ENCODE results near the gene GALNT2. TPM values are rescaled to one million over a fixed set of nuclear protein-coding genes. Genes with fewer than 3 reads are reported as not detected.
A peak's percentile ranks its signal among the peaks of the same experiment; 100 is the strongest.

Gene GALNT2
- total and polyA plus RNA-seq, 9 of the 15 experiments (the other 6 are each of a cell fraction or from before 2014, with no cell fraction given), result 1.6 to 106 (median 51.9) TPM

DNA sequence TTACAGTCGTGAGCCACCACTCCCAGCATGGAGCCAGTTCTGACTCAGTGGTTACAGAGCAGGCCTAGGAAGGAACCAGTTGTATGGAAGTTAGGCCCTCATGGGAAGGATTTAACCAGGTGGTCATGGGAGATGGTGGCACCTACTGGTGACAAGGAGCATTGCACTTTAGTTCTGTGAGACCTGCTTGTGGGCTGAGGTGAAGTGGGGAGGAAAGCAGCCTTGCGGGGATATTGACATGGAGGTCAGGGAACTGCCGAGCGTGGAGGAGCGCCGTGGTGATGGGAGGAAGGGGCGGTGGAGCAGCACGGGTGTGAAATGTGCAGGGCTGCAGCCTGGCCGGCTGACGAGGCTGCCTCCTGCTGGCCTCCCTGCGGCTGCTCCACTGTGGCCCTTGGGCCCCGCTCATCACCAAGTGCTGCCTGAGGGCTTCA, 100.4 kb downstream of the GALNT2 start (continued):
- TF ChIP-seq ZNF184 (CRISPR knock-in tag; IDR thresholded peaks at IDR 0.05) (no peak), RBM17 (IDR thresholded peaks at IDR 0.05; ENCODE audit: borderline replicate concordance, low read depth, low read length) (no peak), TRIM24 (IDR thresholded peaks at IDR 0.05) (peak; percentile 74 to 86), ZNF146 (CRISPR knock-in tag; IDR thresholded peaks at IDR 0.05; ENCODE audit: unreplicated experiment) (no peak), ZNF134 (CRISPR knock-in tag; conservative IDR thresholded peaks at IDR 0.05) (no peak), ZSCAN29 (IDR thresholded peaks at IDR 0.05) (no peak), RAD21 (CRISPR knock-in tag; conservative IDR thresholded peaks at IDR 0.05 in 1 of 2, IDR thresholded peaks at IDR 0.05 in 1 of 2) (peak; percentile 73 to 96), MAZ (CRISPR knock-in tag; conservative IDR thresholded peaks at IDR 0.05 in 1 of 2, IDR thresholded peaks at IDR 0.05 in 1 of 2) (peak in 1 of 2 experiments; percentile 55; a peak in 1 of 4 replicates), ZNF408 (CRISPR knock-in tag; IDR thresholded peaks at IDR 0.05; ENCODE audit: low read depth) (no peak), GABPA (tag; conservative IDR thresholded peaks at IDR 0.05; ENCODE audit: low read depth) (no peak), ZNF584 (CRISPR knock-in tag; IDR thresholded peaks at IDR 0.05; ENCODE audit: low read depth) (no peak), TARDBP (IDR thresholded peaks at IDR 0.05) (0 out of 2 replicates have a peak, but pooled peaks have one; percentile 47), SOX6 (IDR thresholded peaks at IDR 0.05) (peak; percentile 32; the same call in 1 of the 2 replicates), ZNF24 (IDR thresholded peaks at IDR 0.05) (peak; percentile 55), MTA1 (IDR thresholded peaks at IDR 0.05; ENCODE audit: borderline replicate concordance) (no peak), BCOR (IDR thresholded peaks at IDR 0.05) (peak; percentile 73)
- TF ChIP-seq, protein P1, sequence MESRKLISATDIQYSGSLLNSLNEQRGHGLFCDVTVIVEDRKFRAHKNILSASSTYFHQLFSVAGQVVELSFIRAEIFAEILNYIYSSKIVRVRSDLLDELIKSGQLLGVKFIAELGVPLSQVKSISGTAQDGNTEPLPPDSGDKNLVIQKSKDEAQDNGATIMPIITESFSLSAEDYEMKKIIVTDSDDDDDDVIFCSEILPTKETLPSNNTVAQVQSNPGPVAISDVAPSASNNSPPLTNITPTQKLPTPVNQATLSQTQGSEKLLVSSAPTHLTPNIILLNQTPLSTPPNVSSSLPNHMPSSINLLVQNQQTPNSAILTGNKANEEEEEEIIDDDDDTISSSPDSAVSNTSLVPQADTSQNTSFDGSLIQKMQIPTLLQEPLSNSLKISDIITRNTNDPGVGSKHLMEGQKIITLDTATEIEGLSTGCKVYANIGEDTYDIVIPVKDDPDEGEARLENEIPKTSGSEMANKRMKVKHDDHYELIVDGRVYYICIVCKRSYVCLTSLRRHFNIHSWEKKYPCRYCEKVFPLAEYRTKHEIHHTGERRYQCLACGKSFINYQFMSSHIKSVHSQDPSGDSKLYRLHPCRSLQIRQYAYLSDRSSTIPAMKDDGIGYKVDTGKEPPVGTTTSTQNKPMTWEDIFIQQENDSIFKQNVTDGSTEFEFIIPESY (CRISPR knock-in tag; IDR thresholded peaks at IDR 0.05), result peak; percentile 40; the same call in 1 of the 2 replicates
- TF ChIP-seq, protein P2, sequence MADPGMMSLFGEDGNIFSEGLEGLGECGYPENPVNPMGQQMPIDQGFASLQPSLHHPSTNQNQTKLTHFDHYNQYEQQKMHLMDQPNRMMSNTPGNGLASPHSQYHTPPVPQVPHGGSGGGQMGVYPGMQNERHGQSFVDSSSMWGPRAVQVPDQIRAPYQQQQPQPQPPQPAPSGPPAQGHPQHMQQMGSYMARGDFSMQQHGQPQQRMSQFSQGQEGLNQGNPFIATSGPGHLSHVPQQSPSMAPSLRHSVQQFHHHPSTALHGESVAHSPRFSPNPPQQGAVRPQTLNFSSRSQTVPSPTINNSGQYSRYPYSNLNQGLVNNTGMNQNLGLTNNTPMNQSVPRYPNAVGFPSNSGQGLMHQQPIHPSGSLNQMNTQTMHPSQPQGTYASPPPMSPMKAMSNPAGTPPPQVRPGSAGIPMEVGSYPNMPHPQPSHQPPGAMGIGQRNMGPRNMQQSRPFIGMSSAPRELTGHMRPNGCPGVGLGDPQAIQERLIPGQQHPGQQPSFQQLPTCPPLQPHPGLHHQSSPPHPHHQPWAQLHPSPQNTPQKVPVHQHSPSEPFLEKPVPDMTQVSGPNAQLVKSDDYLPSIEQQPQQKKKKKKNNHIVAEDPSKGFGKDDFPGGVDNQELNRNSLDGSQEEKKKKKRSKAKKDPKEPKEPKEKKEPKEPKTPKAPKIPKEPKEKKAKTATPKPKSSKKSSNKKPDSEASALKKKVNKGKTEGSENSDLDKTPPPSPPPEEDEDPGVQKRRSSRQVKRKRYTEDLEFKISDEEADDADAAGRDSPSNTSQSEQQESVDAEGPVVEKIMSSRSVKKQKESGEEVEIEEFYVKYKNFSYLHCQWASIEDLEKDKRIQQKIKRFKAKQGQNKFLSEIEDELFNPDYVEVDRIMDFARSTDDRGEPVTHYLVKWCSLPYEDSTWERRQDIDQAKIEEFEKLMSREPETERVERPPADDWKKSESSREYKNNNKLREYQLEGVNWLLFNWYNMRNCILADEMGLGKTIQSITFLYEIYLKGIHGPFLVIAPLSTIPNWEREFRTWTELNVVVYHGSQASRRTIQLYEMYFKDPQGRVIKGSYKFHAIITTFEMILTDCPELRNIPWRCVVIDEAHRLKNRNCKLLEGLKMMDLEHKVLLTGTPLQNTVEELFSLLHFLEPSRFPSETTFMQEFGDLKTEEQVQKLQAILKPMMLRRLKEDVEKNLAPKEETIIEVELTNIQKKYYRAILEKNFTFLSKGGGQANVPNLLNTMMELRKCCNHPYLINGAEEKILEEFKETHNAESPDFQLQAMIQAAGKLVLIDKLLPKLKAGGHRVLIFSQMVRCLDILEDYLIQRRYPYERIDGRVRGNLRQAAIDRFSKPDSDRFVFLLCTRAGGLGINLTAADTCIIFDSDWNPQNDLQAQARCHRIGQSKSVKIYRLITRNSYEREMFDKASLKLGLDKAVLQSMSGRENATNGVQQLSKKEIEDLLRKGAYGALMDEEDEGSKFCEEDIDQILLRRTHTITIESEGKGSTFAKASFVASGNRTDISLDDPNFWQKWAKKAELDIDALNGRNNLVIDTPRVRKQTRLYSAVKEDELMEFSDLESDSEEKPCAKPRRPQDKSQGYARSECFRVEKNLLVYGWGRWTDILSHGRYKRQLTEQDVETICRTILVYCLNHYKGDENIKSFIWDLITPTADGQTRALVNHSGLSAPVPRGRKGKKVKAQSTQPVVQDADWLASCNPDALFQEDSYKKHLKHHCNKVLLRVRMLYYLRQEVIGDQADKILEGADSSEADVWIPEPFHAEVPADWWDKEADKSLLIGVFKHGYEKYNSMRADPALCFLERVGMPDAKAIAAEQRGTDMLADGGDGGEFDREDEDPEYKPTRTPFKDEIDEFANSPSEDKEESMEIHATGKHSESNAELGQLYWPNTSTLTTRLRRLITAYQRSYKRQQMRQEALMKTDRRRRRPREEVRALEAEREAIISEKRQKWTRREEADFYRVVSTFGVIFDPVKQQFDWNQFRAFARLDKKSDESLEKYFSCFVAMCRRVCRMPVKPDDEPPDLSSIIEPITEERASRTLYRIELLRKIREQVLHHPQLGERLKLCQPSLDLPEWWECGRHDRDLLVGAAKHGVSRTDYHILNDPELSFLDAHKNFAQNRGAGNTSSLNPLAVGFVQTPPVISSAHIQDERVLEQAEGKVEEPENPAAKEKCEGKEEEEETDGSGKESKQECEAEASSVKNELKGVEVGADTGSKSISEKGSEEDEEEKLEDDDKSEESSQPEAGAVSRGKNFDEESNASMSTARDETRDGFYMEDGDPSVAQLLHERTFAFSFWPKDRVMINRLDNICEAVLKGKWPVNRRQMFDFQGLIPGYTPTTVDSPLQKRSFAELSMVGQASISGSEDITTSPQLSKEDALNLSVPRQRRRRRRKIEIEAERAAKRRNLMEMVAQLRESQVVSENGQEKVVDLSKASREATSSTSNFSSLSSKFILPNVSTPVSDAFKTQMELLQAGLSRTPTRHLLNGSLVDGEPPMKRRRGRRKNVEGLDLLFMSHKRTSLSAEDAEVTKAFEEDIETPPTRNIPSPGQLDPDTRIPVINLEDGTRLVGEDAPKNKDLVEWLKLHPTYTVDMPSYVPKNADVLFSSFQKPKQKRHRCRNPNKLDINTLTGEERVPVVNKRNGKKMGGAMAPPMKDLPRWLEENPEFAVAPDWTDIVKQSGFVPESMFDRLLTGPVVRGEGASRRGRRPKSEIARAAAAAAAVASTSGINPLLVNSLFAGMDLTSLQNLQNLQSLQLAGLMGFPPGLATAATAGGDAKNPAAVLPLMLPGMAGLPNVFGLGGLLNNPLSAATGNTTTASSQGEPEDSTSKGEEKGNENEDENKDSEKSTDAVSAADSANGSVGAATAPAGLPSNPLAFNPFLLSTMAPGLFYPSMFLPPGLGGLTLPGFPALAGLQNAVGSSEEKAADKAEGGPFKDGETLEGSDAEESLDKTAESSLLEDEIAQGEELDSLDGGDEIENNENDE (IDR thresholded peaks at IDR 0.05; ENCODE audit: low read depth, low read length), result no peak

All from K562 (cell line).